ENCODE data around the gene LENEP.

DNA sequence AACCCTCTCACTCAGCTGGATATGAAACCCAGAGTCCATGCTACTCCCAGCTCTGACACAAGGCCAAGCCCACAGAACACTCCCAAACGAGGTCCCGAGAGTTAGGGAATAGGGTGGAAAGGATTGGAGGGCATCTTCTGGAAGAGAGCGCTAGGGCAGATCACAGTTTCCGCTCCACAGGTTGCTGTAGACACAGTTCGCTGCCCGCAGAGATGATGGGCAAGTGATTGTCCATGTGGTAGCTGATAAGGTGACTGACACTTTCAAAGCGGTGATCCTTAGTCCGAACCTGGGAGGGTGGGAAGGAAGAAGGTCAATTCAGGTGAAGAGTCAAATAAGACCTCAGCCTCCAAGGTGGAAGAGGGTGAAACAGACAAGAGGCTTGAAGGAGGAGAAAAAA, 29.7 kb upstream of the LENEP start:
- TF ChIP-seq ZNF274 (IDR thresholded peaks at IDR 0.05; ENCODE audit: low read depth, low read length) (no peak), SUZ12 (IDR thresholded peaks at IDR 0.05; ENCODE audit: extremely low read depth, insufficient read depth, insufficient read length) (no peak), YY1 (IDR thresholded peaks at IDR 0.05; ENCODE audit: insufficient read depth, insufficient read length) (no peak)

Measured in NT2/D1 (cell line).